ENCODE measurements around the gene BAG5. TPM values are rescaled to one million over a fixed set of nuclear protein-coding genes. Genes with fewer than 3 reads are reported as not detected.

The BAG5 gene
- total RNA-seq, 1 experiment from 2014 or later = 27.0 TPM

GRCh38 chr14:103549361-103550311 lies 12.8 kb downstream of the BAG5 start:
- H3K36me3 ChIP-seq (ENCODE audit: control insufficient read depth in 1 of 2, insufficient read depth in 2 of 2, low read length in 2 of 2) = no peaks in the 10 kb centered on the region
- H3K9me3 ChIP-seq (ENCODE audit: control insufficient read depth in 1 of 2, insufficient read depth in 1 of 2, low read depth in 1 of 2, low read length in 2 of 2) = no peaks in the 10 kb centered on the region
- ChIA-PET POLR2A (no interaction called here), CTCF (interaction anchor here (1.7 kb wide), 1 partner anchor 31 kb away, joined by 3 read pairs; no protein-coding TSS in a partner anchor), RAD21 (ENCODE audit: low non-redundant PET in 1 of 2, low total read pairs in 2 of 2, uncharacterized antibody in 2 of 2, unreplicated experiment in 2 of 2) (no interaction called here)
- no peak overlapping the region for H3K4me2 ChIP-seq (ENCODE audit: low read length)
- peaks cover 16 to 26% of the 10 kb centered on the region in 2 experiments for H3K4me1 ChIP-seq (ENCODE audit: control insufficient read depth in 1 of 2, insufficient read depth in 2 of 2, low read length in 2 of 2)
- H3K27ac ChIP-seq (ENCODE audit: low read depth, low read length) = no peak overlapping the region
- no peaks in the 10 kb centered on the region for H4K20me1 ChIP-seq (ENCODE audit: insufficient read depth)
- TF ChIP-seq CEBPB (IDR thresholded peaks at IDR 0.05; ENCODE audit: low read depth) (no peak), POLR2A (IDR thresholded peaks at IDR 0.05; ENCODE audit: borderline replicate concordance, extremely low read depth, insufficient read depth, insufficient read length) (no peak), JUND (IDR thresholded peaks at IDR 0.05) (no peak), ATF3 (IDR thresholded peaks at IDR 0.05) (no peak), EGR1 (IDR thresholded peaks at IDR 0.05; ENCODE audit: low read depth) (no peak), POLR2AphosphoS5 (IDR thresholded peaks at IDR 0.05; ENCODE audit: low read depth, low read length) (no peak), MAX (IDR thresholded peaks at IDR 0.05) (no peak), RAD21 (IDR thresholded peaks at IDR 0.05; ENCODE audit: low read depth) (no peak), SRF (IDR thresholded peaks at IDR 0.05; ENCODE audit: low read depth) (no peak), SIN3A (IDR thresholded peaks at IDR 0.05; ENCODE audit: low read depth) (no peak), CBX3 (IDR thresholded peaks at IDR 0.05; ENCODE audit: low read depth) (no peak)
- H3K79me2 ChIP-seq (ENCODE audit: insufficient read depth, low read length) = no peaks in the 10 kb centered on the region
- no peaks in the 10 kb centered on the region for H3K9me2 ChIP-seq (ENCODE audit: insufficient read depth)
- no peak overlapping the region for H3K9ac ChIP-seq (ENCODE audit: low read length)
- ATAC-seq (no peak), DNase-seq (ENCODE audit: low read depth, low spot score) (no peak)
- H2AFZ ChIP-seq (ENCODE audit: low read depth, low read length, poor library complexity, severe bottlenecking) = no peak overlapping the region
- H3K4me3 ChIP-seq (replicated peaks in 1 of 2; ENCODE audit: low read depth in 1 of 2, low read length in 2 of 2) = no peak overlapping the region
- H3K27me3 ChIP-seq (ENCODE audit: insufficient read depth, low read length) = no peaks in the 10 kb centered on the region
- BruUV-seq (replicated peaks) = no TSS peak
- intact Hi-C loops (cut with micrococcal nuclease) = no loop called here
